GM12865 (cell line): ENCODE data around the gene DSEL.

Source experiments
- DNase-seq: peaks from one replicate; pipeline ENCODE4 v3.0.0; 2010; ENCODE audit warnings: low read depth
- H3K4me3 ChIP-seq: 2 replicates; pipeline ENCODE4 v1.5.1; 2011; ENCODE audit warnings: mild to moderate bottlenecking, low read depth, low read length, control low read depth
- TF ChIP-seq, protein P1 (sequence below): IDR thresholded peaks from 2 replicates; pipeline ENCODE4 v1.5.1; 2011; ENCODE audit warnings: low read length, control low read depth, low read depth, inconsistent platforms; ENCODE audit not compliant: insufficient read depth; ENCODE audit errors: missing control alignments

DSEL gene

DNA sequence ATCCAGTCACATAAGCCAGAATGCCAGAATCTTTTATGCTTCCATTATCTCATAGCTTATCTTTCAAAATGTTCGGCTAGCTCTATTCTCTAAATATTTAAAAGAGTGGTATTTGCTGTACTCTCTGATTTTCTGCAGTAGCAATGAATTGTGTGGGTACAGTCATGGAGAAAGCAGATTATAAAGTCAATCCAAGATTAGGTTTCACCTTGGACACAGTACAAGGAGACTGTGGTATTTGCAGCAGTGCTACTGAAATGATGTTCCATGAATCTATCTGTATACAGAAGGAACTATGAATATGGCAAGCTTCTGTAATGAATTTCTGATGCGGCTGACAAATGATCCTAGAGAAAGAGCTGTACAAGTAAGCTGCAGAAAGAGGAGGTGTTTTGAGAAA lies 15.4 kb upstream of the DSEL start:
- TF ChIP-seq, protein P1, sequence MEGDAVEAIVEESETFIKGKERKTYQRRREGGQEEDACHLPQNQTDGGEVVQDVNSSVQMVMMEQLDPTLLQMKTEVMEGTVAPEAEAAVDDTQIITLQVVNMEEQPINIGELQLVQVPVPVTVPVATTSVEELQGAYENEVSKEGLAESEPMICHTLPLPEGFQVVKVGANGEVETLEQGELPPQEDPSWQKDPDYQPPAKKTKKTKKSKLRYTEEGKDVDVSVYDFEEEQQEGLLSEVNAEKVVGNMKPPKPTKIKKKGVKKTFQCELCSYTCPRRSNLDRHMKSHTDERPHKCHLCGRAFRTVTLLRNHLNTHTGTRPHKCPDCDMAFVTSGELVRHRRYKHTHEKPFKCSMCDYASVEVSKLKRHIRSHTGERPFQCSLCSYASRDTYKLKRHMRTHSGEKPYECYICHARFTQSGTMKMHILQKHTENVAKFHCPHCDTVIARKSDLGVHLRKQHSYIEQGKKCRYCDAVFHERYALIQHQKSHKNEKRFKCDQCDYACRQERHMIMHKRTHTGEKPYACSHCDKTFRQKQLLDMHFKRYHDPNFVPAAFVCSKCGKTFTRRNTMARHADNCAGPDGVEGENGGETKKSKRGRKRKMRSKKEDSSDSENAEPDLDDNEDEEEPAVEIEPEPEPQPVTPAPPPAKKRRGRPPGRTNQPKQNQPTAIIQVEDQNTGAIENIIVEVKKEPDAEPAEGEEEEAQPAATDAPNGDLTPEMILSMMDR: no peak
- no peak for DNase-seq
- no peak overlapping the region for H3K4me3 ChIP-seq

DNA sequence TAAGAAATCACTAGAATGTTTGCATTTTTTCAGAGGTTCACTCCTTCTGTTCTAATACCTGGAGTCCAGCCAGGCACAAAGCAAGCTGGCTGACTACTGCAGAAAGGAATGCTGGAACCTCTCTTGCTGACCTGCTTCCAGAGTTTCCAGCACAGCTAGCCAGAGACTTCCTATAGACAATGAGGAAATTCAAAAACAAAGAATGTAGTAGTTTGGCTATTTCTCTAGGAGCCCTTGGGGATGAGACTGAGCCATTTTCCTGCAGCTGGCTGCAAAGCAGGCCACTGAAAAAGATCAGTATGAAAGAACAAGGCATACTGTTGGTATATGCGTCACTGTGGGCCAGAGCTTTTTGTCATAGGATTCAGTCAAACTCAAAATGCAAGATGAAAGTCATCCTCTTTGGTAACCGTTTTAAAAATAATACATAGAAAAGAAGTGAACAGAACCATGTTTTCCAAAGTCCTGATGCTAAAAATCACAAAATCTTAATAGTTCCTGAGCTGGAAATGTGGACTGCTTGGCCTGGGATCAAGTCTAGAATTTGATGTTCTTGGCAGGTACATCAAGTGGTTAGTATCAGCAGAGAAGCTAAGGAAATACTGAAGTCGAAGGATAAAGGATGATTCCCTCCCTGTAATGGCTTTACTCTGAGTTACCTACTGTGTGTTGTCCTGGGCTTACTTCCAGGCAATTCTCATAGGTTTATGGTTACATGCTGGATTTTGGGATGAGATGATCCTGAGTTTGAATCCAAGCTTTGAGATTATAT lies 9.0 kb upstream of the DSEL start:
- TF ChIP-seq, protein P1: no peak
- no peak for DNase-seq
- no peak overlapping the region for H3K4me3 ChIP-seq

DNA sequence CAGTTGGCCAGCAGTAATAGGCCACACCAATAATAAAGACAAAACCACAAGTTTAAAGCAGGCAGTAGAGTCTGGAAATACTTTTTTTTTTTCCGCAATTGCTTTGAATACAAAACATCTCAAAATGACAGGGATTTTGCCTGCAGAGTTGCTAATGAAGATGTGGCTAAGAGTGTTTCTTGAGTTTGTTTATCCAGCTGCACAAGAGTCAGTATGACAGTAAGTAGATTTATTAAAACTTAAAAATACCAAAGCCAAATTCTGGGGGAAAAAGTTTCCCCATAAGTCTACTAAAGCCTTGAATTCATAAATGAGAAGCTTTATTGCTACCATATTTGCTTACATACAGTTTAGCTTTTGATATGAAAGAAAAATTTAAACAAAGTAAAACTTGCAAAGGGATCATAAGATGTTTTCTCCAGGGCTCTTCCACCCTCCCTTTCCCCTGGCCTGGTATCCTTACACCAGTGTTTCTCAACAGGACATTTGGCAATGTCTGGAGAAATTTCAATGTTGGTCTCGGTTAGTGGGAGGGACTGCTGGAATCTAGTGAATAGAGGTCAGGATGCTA lies 3.9 kb upstream of the DSEL start:
- DNase-seq: no peak
- TF ChIP-seq, protein P1: no peak
- no peak overlapping the region for H3K4me3 ChIP-seq

DNA sequence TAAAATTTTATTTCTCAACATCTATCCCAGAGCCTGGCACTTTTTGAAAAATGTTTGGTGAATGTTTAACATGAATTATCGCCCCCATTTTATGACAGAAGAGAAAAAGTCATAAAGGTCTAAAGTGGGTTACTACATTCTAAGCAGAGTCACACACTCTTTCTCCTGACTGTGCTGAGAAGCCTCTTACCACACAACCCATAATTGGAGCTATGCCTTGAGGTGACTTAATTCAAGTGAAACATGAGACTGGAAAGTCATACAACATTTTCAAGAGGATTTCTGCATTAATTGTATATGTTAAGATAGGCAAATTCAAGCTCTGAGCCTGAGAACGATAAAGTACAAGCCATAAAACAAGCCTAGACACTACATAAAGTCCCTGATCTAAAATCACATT lies 3.1 kb upstream of the DSEL start:
- TF ChIP-seq, protein P1: no peak
- no peak overlapping the region for H3K4me3 ChIP-seq
- no peak for DNase-seq

DNA sequence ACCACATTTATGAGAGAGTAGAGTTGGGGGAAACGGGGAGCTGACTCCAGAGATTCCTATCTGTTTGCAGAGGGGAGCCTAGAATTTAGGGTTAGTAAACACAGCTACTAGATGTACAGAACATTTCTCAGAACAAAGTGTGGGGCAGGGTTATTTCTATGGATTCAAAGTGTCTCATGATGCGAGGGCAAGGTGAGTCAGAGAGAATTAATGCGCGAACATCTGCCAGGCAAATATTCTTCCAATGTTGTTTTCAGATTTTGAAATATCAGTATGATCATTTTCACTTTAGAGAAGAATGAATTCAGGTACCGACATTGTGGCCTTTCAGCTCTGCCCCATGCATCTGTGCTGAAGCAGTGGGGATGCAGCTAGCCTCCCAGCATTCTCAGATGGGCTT lies 2.0 kb upstream of the DSEL start:
- H3K4me3 ChIP-seq: no peak overlapping the region
- DNase-seq: no peak
- TF ChIP-seq, protein P1: no peak

DNA sequence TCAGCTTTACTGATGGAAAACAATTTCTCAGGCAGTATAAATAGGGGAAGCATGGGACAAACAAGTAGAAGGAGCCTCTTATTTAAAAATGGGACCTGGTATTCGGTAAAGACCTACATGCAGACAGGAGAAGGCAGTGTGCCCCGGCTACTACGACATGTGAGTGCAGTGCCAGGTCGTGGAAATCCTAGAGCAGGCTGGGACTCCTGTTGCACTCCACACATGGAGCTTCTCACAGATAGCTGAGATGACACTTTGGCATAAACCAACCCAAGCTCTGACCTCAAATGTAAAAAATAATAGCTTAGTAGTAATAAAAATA lies 885 bp upstream of the DSEL start:
- peak; percentile 4 for DNase-seq
- H3K4me3 ChIP-seq: peak overlapping the region; percentile 50; the same call in 1 of the 2 replicates

More for the DNA sequence above, 885 bp upstream of the DSEL start:
- TF ChIP-seq, protein P1: no peak
